PFSK-1 (cell line): ENCODE measurements around the gene LYPLA2.

Experiments
- POLR2AphosphoS5 ChIP-seq: IDR thresholded peaks from 2 replicates; pipeline ENCODE4 v1.6.1; 2012; ENCODE audit warnings: low read depth, mild to moderate bottlenecking, control low read depth, low read length, moderate library complexity
- SIN3A ChIP-seq: IDR thresholded peaks from 2 replicates; pipeline ENCODE4 v1.6.1; 2012; ENCODE audit warnings: mild to moderate bottlenecking, low read length, moderate library complexity, borderline replicate concordance; ENCODE audit not compliant: insufficient read depth
- TF ChIP-seq, protein P1 (sequence below), 2 experiments: IDR thresholded peaks; 2 replicates each; pipeline versions ENCODE4 v1.6.1 to v1.8.0; 2011 to 2012; ENCODE audit warnings: low read depth in 2 of 2, low read length in 2 of 2, control low read depth in 1 of 2, inconsistent platforms in 1 of 2, mild to moderate bottlenecking in 1 of 2, moderate library complexity in 1 of 2; ENCODE audit not compliant: insufficient read depth in 1 of 2

DNA sequence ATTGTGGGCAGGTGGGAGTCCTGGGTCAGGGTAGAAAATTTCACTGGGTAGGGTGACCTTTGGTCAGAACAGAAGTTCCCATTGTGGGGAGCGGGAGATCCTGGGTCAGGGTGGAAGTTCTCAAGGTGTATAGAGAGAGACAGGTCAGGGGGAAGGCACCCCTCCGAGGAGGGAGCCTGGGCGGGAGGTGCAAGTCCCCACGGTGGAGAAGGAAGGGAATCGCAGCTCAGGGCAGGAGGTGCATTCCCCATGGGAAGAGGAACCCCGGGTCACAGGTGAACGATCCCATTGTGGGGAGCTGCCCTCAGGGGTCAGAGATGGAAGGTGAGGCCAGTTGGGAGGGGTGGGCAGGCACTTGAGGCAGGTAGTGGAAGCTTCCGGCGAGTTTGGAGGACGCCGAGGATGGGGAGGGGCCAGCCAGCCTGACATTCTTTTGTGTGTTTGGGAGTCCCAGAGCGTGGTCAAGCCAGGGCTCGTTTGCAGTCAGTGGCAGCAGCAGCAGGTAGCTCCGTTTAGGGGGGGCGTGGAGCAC, 637 bp downstream of the LYPLA2 start:
- no peak for TF ChIP-seq POLR2AphosphoS5
- TF ChIP-seq SIN3A = no peak
- TF ChIP-seq, protein P1, sequence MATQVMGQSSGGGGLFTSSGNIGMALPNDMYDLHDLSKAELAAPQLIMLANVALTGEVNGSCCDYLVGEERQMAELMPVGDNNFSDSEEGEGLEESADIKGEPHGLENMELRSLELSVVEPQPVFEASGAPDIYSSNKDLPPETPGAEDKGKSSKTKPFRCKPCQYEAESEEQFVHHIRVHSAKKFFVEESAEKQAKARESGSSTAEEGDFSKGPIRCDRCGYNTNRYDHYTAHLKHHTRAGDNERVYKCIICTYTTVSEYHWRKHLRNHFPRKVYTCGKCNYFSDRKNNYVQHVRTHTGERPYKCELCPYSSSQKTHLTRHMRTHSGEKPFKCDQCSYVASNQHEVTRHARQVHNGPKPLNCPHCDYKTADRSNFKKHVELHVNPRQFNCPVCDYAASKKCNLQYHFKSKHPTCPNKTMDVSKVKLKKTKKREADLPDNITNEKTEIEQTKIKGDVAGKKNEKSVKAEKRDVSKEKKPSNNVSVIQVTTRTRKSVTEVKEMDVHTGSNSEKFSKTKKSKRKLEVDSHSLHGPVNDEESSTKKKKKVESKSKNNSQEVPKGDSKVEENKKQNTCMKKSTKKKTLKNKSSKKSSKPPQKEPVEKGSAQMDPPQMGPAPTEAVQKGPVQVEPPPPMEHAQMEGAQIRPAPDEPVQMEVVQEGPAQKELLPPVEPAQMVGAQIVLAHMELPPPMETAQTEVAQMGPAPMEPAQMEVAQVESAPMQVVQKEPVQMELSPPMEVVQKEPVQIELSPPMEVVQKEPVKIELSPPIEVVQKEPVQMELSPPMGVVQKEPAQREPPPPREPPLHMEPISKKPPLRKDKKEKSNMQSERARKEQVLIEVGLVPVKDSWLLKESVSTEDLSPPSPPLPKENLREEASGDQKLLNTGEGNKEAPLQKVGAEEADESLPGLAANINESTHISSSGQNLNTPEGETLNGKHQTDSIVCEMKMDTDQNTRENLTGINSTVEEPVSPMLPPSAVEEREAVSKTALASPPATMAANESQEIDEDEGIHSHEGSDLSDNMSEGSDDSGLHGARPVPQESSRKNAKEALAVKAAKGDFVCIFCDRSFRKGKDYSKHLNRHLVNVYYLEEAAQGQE (IDR thresholded peaks at IDR 0.05; ENCODE audit: insufficient read depth in 1 of 2, low read depth in 2 of 2, low read length in 2 of 2) = no peak
